ENCODE measurements around the gene CXCL13. TPM values are rescaled to one million over a fixed set of nuclear protein-coding genes. Genes with fewer than 3 reads are reported as not detected.

Gene CXCL13
- total and polyA plus RNA-seq, 2 of the 8 experiments (the other 6 are each of a cell fraction or from before 2014, with no cell fraction given), result not detected

DNA sequence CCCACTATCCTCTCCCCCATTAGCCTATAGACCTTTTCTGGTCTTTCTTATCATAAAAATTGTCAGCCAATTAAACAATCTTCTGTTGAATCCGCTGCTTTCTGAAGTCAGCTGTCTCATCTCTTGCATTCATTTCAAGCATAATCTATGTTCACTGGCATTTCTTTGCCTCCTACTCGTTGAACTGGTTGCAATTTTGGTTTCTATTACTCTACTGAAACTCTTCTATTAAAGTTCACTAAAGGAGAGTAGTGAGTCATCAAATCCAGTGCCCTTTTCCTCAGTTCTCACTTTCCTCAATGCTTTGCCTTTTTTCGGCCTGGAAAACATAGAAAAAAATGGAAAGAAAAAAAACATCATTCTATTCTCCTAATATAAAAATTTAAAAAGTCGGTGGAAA, 23.9 kb upstream of the CXCL13 start:
- CTCF ChIA-PET (ENCODE audit: partially characterized antibody), result interaction anchor here (1.3 to 8.9 kb wide), 2 partner anchors 12 to 18 kb away, joined by 3 to 77 read pairs; no protein-coding TSS in a partner anchor
- Histone ChIP-seq H3K27ac (ENCODE audit: low read depth, low read length) (no peak overlapping the region), H3K4me2 (ENCODE audit: insufficient read depth in 1 of 2, low read depth in 2 of 2, low read length in 2 of 2) (no peak overlapping the region)
- no peak for TF ChIP-seq RXRA (IDR thresholded peaks at IDR 0.05; ENCODE audit: insufficient read depth, low read depth, low read length)
- TF ChIP-seq NANOG (IDR thresholded peaks at IDR 0.05; ENCODE audit: insufficient read depth, low read depth, low read length, poor library complexity, severe bottlenecking), result no peak
- no peak for TF ChIP-seq SP1 (IDR thresholded peaks at IDR 0.05; ENCODE audit: low read depth, low read length)
- TF ChIP-seq ATF2 (IDR thresholded peaks at IDR 0.05; ENCODE audit: low read length), result no peak
- no peak for TF ChIP-seq SIRT6 (IDR thresholded peaks at IDR 0.05; ENCODE audit: low read length)
- no peak for TF ChIP-seq CEBPB (IDR thresholded peaks at IDR 0.05; ENCODE audit: low read depth, low read length)
- no peak for TF ChIP-seq EGR1 (IDR thresholded peaks at IDR 0.05; ENCODE audit: borderline replicate concordance, low read depth, low read length)
- TF ChIP-seq BRCA1 (IDR thresholded peaks at IDR 0.05; ENCODE audit: low read depth, low read length), result no peak
- TF ChIP-seq, protein P1, sequence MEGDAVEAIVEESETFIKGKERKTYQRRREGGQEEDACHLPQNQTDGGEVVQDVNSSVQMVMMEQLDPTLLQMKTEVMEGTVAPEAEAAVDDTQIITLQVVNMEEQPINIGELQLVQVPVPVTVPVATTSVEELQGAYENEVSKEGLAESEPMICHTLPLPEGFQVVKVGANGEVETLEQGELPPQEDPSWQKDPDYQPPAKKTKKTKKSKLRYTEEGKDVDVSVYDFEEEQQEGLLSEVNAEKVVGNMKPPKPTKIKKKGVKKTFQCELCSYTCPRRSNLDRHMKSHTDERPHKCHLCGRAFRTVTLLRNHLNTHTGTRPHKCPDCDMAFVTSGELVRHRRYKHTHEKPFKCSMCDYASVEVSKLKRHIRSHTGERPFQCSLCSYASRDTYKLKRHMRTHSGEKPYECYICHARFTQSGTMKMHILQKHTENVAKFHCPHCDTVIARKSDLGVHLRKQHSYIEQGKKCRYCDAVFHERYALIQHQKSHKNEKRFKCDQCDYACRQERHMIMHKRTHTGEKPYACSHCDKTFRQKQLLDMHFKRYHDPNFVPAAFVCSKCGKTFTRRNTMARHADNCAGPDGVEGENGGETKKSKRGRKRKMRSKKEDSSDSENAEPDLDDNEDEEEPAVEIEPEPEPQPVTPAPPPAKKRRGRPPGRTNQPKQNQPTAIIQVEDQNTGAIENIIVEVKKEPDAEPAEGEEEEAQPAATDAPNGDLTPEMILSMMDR (IDR thresholded peaks at IDR 0.05; ENCODE audit: control extremely low read depth in 1 of 3, insufficient read depth in 1 of 3, low read depth in 1 of 3, low read length in 3 of 3), result no peak
- no peak for TF ChIP-seq KDM1A (IDR thresholded peaks at IDR 0.05; ENCODE audit: borderline replicate concordance, low read length)
- no peak for TF ChIP-seq GABPA (IDR thresholded peaks at IDR 0.05; ENCODE audit: borderline replicate concordance, insufficient read depth, low read length)

More for the DNA sequence above, 23.9 kb upstream of the CXCL13 start:
- Histone ChIP-seq H2BK12ac (ENCODE audit: low read depth, low read length) (no peak overlapping the region), H3K4me1 (replicated peaks in 1 of 4; ENCODE audit: control insufficient read depth in 3 of 4, insufficient read depth in 4 of 4, low read length in 3 of 4) (no peaks in the 10 kb centered on the region), H3K23me2 (ENCODE audit: low read depth, low read length) (no peaks in the 10 kb centered on the region), H3K9ac (replicated peaks in 1 of 4; ENCODE audit: extremely low read depth in 1 of 4, low read depth in 3 of 4, low read length in 3 of 4) (no peak overlapping the region), H2BK5ac (ENCODE audit: low read depth, low read length) (no peak overlapping the region), H2BK15ac (ENCODE audit: low read length) (no peak overlapping the region), H4K20me1 (replicated peaks in 1 of 2; ENCODE audit: control insufficient read depth in 1 of 2, insufficient read depth in 2 of 2, low read length in 2 of 2) (no peaks in the 10 kb centered on the region), H2BK20ac (ENCODE audit: low read length) (no peak overlapping the region), H2BK120ac (replicated peaks; ENCODE audit: low read depth, low read length) (no peak overlapping the region), H3K4ac (replicated peaks; ENCODE audit: insufficient read length, low read depth, low read length) (no peak overlapping the region), H2AK5ac (ENCODE audit: low read depth, low read length) (no peak overlapping the region), H3K9me3 (ENCODE audit: insufficient read depth in 2 of 2, low read depth in 1 of 2, low read length in 1 of 2) (no peaks in the 10 kb centered on the region), H4K5ac (ENCODE audit: insufficient read length, low read depth, low read length) (no peak overlapping the region), H3K18ac (ENCODE audit: extremely low read depth, low read length) (no peak overlapping the region), H3K23ac (ENCODE audit: insufficient read length) (no peak overlapping the region), H4K8ac (ENCODE audit: extremely low read depth, insufficient read depth, low read length) (no peak overlapping the region), H3K14ac (ENCODE audit: insufficient read length) (no peak overlapping the region), H3K79me2 (ENCODE audit: control insufficient read depth in 1 of 2, insufficient read depth in 2 of 2, low read length in 2 of 2) (no peaks in the 10 kb centered on the region), H4K91ac (replicated peaks; ENCODE audit: insufficient read length, low read length) (no peak overlapping the region), H3K4me3 (ENCODE audit: extremely low read depth in 1 of 4, insufficient read depth in 2 of 4, low read depth in 3 of 4, low read length in 4 of 4) (no peak overlapping the region), H3K79me1 (ENCODE audit: low read depth, low read length) (no peaks in the 10 kb centered on the region), H3K56ac (replicated peaks; ENCODE audit: insufficient read length, low read depth, low read length) (no peak overlapping the region), H3K36me3 (ENCODE audit: control insufficient read depth in 2 of 4, insufficient read depth in 4 of 4, low read length in 3 of 4) (no peaks in the 10 kb centered on the region), H2AFZ (ENCODE audit: low read length) (no peak overlapping the region), H3K27me3 (replicated peaks in 1 of 4; ENCODE audit: control insufficient read depth in 3 of 4, extremely low read depth in 1 of 4, insufficient read depth in 3 of 4, low read length in 3 of 4) (no peaks in the 10 kb centered on the region)
- POLR2A ChIA-PET (ENCODE audit: partially characterized antibody), result no interaction called here
- 75% methylated on average over 4 of the region's 4 CpGs; no CpG with 5 or more reads in 1 of the 2 experiments for WGBS, 2 experiments (ENCODE audit: extremely low coverage in 1 of 2, insufficient coverage in 1 of 2, insufficient read length in 1 of 2, insufficient replicate concordance in 2 of 2, low coverage in 1 of 2, low lambda C conversion rate in 2 of 2, missing lambda C conversion rate in 1 of 2)
- FAIRE-seq (no peak), DNase-seq (ENCODE audit: low read depth in 1 of 2, low spot score in 2 of 2) (no peak)

Data from H1 (cell line).